Left lung (tissue), 10 donors: Measurements from ENCODE around the gene ZIM2. TPM values are rescaled to one million over a fixed set of nuclear protein-coding genes. Genes with fewer than 3 reads are reported as not detected.
A peak's percentile ranks its signal among the peaks of the same experiment; 100 is the strongest.

ENCODE experiments used
- ATAC-seq: fragments of 200-7000 bp; cut with Tn5 transposase; one replicate; pipeline ENCODE4 v1.9.1; 2020; ENCODE audit warnings: moderate library complexity
- DNase-seq, 4 donors: peaks; one replicate each; pipeline ENCODE4 v3.0.0-alpha.2; 2013 to 2020
- H3K27ac ChIP-seq, 2 donors: fragments of 200-600 bp; sonication (generic) in 1 of 2; one replicate each; pipeline versions ENCODE4 v1.5.0 to v1.8.0; 2020 to 2021
- H3K27me3 ChIP-seq, 2 donors: fragments of 200-600 bp; sonication (generic) in 1 of 2; one replicate each; pipeline versions ENCODE4 v1.5.0 to v1.8.0; 2020 to 2021
- H3K36me3 ChIP-seq, 2 donors: fragments of 200-600 bp; sonication (generic) in 1 of 2; one replicate each; pipeline versions ENCODE4 v1.5.0 to v1.8.0; 2020 to 2021
- H3K4me1 ChIP-seq, 2 donors: fragments of 200-600 bp; one replicate each; pipeline ENCODE4 v1.8.0; 2021
- H3K4me3 ChIP-seq, 2 donors: fragments of 200-600 bp; sonication (generic) in 1 of 2; one replicate each; pipeline versions ENCODE4 v1.5.0 to v1.8.0; 2020 to 2021; ENCODE audit warnings: mild to moderate bottlenecking in 1 of 2
- H3K9me3 ChIP-seq, 2 donors: fragments of 200-600 bp; sonication (generic) in 1 of 2; one replicate each; pipeline versions ENCODE4 v1.5.0 to v1.8.0; 2020 to 2021
- intact Hi-C, 2 donors: fragments of 100-400 bp; cut with DNase I; formaldehyde crosslinking; loops; one replicate each; pipeline versions ENCODE4 v1.11.2 to v1.14.2; 2022
- polyA plus RNA-seq, 6 donors: library from polyadenylated mRNA; unstranded; fragments of 120-200 nt; gene quantifications; one replicate each; pipeline ENCODE4 v1.2.1, GENCODE V29; 2013; ENCODE audit not compliant: insufficient read length in 6 of 6
- total RNA-seq, 2 donors: library from RNA; stranded (reverse); fragmentation: NEBNext Ultra II Directional; extraction: Animal tissue kit (Norgen Biotek cat#: 25700); gene quantifications; one replicate each; pipeline ENCODE4 v1.2.1, GENCODE V29; 2021
- TF ChIP-seq, protein P1 (sequence below), 2 donors: fragments of 200-600 bp; sonication (generic) in 1 of 2; IDR thresholded peaks; one replicate each; pipeline versions ENCODE4 v1.5.0 to v1.8.0; 2021; ENCODE audit warnings: antibody characterized with exemption in 2 of 2
- donor health status: DM: no; HTN: yes; CAD: no.
- donor health status: DM: no; HTN: no; CAD: no.

The ZIM2 gene
- total and polyA plus RNA-seq, 8 donors: 0.12 to 2.9 (median 1.8) TPM

DNA sequence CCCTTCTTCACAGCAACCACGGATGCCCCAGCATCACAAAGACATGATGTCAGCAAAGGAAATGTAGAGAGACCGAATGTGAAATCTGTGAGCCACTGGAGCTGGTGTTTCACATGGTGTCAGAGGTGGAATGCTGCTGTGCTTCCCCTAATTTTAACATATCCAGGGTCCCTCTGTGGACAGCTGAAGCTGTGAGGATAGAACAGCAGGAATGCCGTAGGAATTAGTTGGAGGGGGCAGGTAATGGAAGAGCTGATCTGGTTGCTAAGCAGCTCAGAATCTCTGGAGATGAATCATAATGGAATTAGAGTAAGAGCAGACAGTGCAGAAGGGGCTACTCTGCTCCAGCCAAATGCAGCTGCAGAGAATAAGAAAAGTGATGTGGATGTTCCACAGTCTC, 100.0 kb downstream of the ZIM2 start:
- ATAC-seq (no peak), DNase-seq (no peak)
- Histone ChIP-seq H3K9me3 (peaks cover 0 to 38% of the 10 kb centered on the region in 2 donors), H3K4me1 (no peaks in the 10 kb centered on the region), H3K36me3 (no peaks in the 10 kb centered on the region), H3K27me3 (no peaks in the 10 kb centered on the region), H3K27ac (no peak overlapping the region), H3K4me3 (no peak overlapping the region)
- TF ChIP-seq, protein P1, sequence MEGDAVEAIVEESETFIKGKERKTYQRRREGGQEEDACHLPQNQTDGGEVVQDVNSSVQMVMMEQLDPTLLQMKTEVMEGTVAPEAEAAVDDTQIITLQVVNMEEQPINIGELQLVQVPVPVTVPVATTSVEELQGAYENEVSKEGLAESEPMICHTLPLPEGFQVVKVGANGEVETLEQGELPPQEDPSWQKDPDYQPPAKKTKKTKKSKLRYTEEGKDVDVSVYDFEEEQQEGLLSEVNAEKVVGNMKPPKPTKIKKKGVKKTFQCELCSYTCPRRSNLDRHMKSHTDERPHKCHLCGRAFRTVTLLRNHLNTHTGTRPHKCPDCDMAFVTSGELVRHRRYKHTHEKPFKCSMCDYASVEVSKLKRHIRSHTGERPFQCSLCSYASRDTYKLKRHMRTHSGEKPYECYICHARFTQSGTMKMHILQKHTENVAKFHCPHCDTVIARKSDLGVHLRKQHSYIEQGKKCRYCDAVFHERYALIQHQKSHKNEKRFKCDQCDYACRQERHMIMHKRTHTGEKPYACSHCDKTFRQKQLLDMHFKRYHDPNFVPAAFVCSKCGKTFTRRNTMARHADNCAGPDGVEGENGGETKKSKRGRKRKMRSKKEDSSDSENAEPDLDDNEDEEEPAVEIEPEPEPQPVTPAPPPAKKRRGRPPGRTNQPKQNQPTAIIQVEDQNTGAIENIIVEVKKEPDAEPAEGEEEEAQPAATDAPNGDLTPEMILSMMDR (IDR thresholded peaks at IDR 0.05): no peak
- intact Hi-C loops: no loop called here

DNA sequence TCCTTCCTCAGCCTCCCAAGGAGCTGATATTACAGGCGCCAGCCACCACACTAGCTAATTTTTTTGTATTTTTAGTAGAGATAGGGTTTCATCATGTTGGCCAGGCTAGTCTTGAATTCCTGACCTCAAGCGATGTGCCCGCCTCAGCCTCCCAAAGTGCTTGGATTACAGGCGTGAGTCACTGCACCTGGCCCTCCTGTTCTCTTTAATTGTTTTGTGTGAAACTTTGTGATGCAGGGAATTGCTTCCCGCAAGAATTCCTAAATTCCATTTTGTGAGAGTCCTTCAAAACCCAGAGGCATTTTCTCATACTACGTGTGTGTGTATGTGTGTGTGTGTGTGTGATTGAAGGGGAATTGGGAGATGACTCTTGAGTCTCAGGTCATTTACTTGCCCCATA, 104.0 kb downstream of the ZIM2 start:
- TF ChIP-seq, protein P1 (IDR thresholded peaks at IDR 0.05): no peak
- no peak for DNase-seq
- H3K27ac ChIP-seq: no peak overlapping the region
- no peaks in the 10 kb centered on the region for H3K4me1 ChIP-seq
- peaks cover 0 to 44% of the 10 kb centered on the region in 2 donors for H3K9me3 ChIP-seq
- no peaks in the 10 kb centered on the region for H3K36me3 ChIP-seq
- intact Hi-C loops: no loop called here
- no peak for ATAC-seq
- H3K4me3 ChIP-seq: no peak overlapping the region
- H3K27me3 ChIP-seq: no peaks in the 10 kb centered on the region

DNA sequence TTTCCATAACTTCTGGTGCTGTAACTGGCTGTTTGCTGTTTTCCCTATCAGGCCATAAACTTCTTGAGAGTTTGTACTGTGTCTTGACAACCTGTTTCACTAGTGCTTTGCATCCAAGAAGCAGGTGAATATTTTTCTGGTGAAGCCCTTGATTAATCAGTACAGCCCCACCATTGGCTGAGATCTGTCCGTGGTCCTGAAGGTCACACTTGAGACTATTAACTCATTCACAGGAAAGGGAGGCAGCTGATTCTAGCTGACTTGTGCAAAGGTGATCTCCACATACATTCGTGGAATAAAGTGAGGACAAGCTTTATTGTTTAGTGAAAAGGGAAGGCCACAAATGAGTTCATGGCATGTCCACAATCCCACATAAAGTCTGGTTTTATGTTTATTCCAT, 107.5 kb downstream of the ZIM2 start:
- Histone ChIP-seq H3K36me3 (no peaks in the 10 kb centered on the region), H3K4me3 (no peak overlapping the region), H3K27ac (no peak overlapping the region), H3K4me1 (no peaks in the 10 kb centered on the region), H3K27me3 (no peaks in the 10 kb centered on the region), H3K9me3 (peaks cover 0 to 57% of the 10 kb centered on the region in 2 donors)
- ATAC-seq: no peak
- TF ChIP-seq, protein P1 (IDR thresholded peaks at IDR 0.05): no peak
- peak in 1 of 4 donors; percentile 18 for DNase-seq
- intact Hi-C loops: no loop called here

DNA sequence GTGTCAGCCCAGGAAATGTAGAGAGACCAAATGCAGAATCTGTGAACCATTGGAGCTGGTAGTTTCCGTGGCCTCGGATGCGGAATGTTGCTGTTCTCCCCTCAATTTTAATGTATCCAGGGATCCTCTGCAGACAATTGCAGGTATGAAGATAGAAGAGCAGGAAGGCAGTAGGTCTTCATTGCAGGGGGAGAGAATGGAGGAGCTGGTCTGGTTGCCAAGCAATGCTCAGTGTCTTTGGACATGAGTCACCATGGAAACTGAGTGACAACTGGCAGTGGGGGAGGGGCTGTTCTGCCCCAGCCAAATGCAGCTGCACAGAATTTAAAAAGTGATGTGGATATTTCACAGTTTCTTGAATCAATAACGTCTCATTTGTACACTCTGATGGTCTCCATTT, 112.8 kb downstream of the ZIM2 start:
- Histone ChIP-seq H3K9me3 (peaks cover 0 to 31% of the 10 kb centered on the region in 2 donors), H3K27me3 (no peaks in the 10 kb centered on the region), H3K27ac (no peak overlapping the region), H3K4me1 (no peaks in the 10 kb centered on the region), H3K36me3 (no peaks in the 10 kb centered on the region), H3K4me3 (no peak overlapping the region)
- DNase-seq: no peak
- intact Hi-C loops: loop anchor here in 1 of 2 donors (10.0 kb wide), 1 partner anchor 367 kb away; no protein-coding TSS in a partner anchor
- no peak for ATAC-seq
- TF ChIP-seq, protein P1 (IDR thresholded peaks at IDR 0.05): no peak

DNA sequence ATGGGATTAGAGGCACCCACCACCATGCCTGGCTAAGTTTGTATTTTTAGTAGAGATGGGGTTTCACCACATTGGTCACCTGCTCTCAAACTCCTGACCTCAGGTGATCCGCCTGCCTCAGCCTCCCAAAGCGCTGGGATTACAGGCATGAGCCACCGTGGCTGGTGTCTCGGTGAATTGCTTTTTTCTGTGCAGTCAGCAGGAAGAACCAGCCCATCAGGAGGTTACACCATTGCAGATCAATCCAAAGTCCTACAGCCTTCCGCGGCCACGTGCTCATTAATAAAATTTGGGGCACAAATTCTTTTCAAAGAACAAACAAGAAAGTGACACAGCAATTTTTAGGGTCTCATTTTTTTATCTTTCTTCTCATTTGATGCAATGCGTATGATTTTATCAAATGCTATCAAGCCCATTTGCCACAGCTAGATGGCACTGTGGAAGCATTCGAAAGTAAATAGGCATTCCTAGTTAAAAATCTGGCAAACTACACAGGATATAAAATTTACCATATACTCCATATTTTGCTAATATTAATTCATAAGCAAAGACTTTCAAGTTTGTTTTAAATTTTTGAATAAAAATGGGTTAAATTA, 114.6 kb downstream of the ZIM2 start:
- H3K9me3 ChIP-seq: peaks cover 0 to 30% of the 10 kb centered on the region in 2 donors
- intact Hi-C loops: loop anchor here in 1 of 2 donors (10.0 kb wide), 1 partner anchor 369 kb away; no protein-coding TSS in a partner anchor
- no peaks in the 10 kb centered on the region for H3K4me1 ChIP-seq
- no peak overlapping the region for H3K27ac ChIP-seq
- no peak overlapping the region for H3K4me3 ChIP-seq
- no peaks in the 10 kb centered on the region for H3K36me3 ChIP-seq
- ATAC-seq (no peak), DNase-seq (peak in 1 of 4 donors; percentile 27)
- TF ChIP-seq, protein P1 (IDR thresholded peaks at IDR 0.05): peak in 1 of 2 donors; percentile 13
- H3K27me3 ChIP-seq: no peaks in the 10 kb centered on the region

Other genes starting within 250 kb of the ZIM2 start
- 1 to 10 TPM; 5.6 to 6.4 TPM for gene ZNF71, start 245.4 kb downstream of the ZIM2 start, total RNA-seq
- gene ZNF71, start 245.4 kb downstream of the ZIM2 start, polyA plus RNA-seq: 10 to 100 TPM in 2 of 6 donors, 1 to 10 TPM in 4; 7.8 to 10.7 (median 8.8) TPM
- gene SMIM17, start 197.6 kb downstream of the ZIM2 start, total RNA-seq: not detected
- 1 to 10 TPM; 3.0 to 3.8 (median 3.4) TPM for gene SMIM17, start 197.6 kb downstream of the ZIM2 start, polyA plus RNA-seq
- 1 to 10 TPM; 2.3 to 3.0 TPM for gene ZNF835, start 169.0 kb downstream of the ZIM2 start, total RNA-seq
- 1 to 10 TPM; 3.1 to 4.9 (median 4.2) TPM for gene ZNF835, start 169.0 kb downstream of the ZIM2 start, polyA plus RNA-seq
- gene PEG3, start within 50 bp of the ZIM2 start, total RNA-seq: 1 to 10 TPM; 6.3 to 6.9 TPM
- gene PEG3, start within 50 bp of the ZIM2 start, polyA plus RNA-seq: 10 to 100 TPM; 21.8 to 46.4 (median 26.6) TPM